GM12873 (cell line): ENCODE results near the gene CORIN.

Source experiments
- TF ChIP-seq, protein P1 (sequence below): IDR thresholded peaks from 2 replicates; pipeline ENCODE4 v1.5.1; 2012; ENCODE audit warnings: low read depth, mild to moderate bottlenecking, moderate library complexity, low read length, control low read depth; ENCODE audit not compliant: insufficient read depth; ENCODE audit errors: missing control alignments

Gene CORIN

DNA sequence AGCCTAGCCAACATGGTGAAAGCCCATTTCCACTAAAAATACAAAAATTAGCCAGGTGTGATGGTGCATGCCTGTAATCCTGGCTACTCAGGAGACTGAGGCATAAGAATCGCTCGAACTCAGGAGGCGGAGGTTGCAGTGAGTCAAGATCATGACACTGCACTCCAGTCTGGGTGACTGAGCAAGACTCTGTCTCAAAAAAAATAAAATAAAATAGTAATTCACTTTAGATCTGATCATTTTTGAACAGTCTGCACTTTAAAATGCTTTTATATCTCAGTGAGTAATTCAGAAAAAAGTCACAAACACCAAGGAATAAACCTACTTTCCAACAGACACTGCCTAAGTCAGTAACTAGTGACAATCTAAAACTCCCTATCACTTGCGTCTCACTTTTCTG is 25.6 kb upstream of the CORIN start:
- TF ChIP-seq, protein P1, sequence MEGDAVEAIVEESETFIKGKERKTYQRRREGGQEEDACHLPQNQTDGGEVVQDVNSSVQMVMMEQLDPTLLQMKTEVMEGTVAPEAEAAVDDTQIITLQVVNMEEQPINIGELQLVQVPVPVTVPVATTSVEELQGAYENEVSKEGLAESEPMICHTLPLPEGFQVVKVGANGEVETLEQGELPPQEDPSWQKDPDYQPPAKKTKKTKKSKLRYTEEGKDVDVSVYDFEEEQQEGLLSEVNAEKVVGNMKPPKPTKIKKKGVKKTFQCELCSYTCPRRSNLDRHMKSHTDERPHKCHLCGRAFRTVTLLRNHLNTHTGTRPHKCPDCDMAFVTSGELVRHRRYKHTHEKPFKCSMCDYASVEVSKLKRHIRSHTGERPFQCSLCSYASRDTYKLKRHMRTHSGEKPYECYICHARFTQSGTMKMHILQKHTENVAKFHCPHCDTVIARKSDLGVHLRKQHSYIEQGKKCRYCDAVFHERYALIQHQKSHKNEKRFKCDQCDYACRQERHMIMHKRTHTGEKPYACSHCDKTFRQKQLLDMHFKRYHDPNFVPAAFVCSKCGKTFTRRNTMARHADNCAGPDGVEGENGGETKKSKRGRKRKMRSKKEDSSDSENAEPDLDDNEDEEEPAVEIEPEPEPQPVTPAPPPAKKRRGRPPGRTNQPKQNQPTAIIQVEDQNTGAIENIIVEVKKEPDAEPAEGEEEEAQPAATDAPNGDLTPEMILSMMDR: no peak

DNA sequence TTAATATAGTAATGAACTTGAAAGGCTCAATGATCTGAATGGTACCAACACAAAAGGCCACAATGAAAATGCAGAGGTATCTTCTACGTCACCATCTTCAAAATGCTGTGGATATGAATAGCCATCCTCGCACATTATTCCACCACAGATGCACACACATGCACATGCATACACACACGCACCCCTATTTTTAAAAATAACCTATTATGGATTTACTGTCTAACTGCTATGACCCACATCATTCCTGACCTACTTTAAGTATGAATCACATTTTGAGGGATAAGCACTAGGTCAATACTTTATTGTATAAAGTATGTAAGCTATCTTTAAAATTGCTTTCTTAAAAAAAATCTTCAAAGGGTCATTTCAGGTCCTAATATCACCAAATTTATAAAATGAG is 24.4 kb upstream of the CORIN start:
- TF ChIP-seq, protein P1: no peak

DNA sequence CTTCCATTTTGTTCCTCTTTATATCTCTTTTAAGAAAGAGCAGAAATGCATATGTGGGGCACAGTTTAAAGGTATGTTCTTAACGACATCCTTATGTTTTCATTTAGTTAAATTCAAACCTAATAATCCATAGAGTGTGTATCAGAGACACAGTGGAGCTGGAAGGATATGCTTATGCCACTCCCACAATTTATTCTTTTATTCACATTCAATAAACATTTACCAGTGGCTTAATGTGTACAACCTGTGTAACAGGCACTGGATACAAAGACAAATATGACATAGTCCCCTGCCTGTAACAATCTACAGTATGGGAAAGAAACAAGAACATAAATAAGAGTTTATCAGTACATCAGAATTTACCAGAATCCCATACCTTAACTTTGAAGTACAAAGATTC is 22.4 kb upstream of the CORIN start:
- TF ChIP-seq, protein P1: no peak

DNA sequence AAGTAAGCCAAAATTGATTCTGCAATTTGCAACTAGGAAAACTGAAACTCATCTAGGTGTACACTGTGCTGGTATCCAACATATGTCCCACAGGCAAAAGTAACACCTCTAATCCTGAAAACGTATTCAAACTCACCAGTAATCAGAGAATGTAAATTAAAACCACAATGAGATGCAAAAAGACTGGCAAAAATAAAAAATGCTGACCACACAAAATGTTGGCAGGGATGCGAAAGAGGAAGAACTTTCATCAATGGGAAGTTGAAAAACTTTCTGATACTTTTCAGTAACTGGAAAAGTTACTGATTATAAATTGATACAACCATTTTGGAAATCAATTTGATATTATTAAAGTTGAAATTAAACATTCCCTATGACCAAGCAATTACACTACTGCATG is 20.1 kb upstream of the CORIN start:
- TF ChIP-seq, protein P1: no peak

DNA sequence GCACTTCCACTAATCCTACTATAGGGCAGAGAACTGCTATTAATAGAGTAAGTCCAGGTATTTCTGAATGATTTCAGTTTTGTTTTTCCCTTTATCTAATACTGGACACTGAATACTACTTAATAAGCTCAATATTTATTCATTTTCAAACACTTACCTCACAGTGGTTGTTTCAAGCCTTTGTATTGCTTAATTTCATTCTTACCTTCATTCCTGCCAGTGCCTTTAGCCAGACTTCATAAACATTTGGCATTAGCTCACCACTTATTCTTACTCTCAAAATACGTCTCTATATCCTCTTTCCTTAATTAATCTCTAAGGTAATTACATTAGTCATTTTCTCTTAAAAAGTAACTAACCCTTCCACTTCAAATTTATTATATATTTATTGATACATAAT is 18.8 kb upstream of the CORIN start:
- TF ChIP-seq, protein P1: no peak

DNA sequence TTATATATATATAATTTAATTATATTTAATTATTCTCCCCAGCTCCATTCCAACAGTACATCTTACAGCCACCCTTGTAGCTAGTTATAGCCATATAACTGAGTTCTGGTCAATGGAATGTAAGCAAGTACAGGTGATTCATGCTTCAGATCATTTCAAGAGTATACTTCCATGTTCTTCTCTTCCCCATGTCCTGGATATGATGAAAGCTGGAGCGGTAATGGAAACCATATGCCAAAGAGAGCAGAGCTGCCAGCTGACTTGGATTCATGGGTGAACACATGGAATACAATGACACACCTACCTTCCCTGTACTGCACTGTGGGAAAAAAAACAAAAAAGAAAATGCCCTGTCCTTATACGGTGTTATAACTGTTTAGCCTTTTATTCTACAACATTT is 17.5 kb upstream of the CORIN start:
- TF ChIP-seq, protein P1: no peak

DNA sequence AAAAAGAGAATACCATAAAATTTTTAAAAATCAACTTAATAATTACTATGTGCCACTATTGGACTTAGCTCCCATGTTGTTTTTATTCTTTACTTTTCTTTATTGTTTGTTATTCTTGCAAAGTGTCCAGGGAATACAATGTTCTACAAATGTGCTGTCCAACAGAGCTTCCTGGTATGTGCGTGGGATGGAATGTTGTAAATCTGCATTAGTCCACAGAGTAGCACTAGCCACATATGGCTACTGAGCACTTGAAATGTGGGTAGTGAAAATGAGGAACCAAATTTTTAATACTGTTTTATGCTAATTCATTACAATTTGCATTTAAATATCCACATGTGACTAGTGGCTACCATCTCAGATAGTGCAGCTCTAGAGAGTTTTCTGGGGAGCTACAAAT is 14.3 kb upstream of the CORIN start:
- TF ChIP-seq, protein P1: no peak

DNA sequence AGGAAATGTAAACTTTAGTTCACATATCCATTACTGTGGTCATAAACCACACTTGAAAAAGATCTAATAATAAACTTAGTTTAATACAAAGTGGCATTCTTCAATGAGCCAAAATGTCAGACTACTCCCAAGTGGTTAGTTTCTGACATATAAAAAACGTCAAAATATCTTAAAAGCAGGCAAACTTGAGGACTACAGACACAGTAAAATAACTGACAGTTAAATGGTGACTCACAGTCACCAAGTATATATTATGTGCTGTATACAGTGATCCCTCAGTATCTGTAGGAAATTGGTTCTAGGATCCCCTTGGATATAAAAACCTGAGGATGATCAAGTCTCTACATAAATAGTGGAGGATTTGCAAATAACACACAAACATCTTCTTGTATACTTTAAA is 11.6 kb upstream of the CORIN start:
- TF ChIP-seq, protein P1: no peak
